Fibroblast of pulmonary artery (primary cell): ENCODE data around the gene TULP4.
A peak's percentile ranks its signal among the peaks of the same experiment; 100 is the strongest.

ENCODE experiments used
- DNase-seq: peaks from one replicate; pipeline ENCODE4 v3.0.0-alpha.2; 2010; ENCODE audit warnings: low read depth
- H3K4me3 ChIP-seq: replicated peaks from 2 replicates; pipeline ENCODE4 v1.5.1; 2011; ENCODE audit warnings: low read depth, mild to moderate bottlenecking, control low read depth, low read length, moderate library complexity
- TF ChIP-seq, protein P1 (sequence below): IDR thresholded peaks from 2 replicates; pipeline ENCODE4 v1.5.1; 2011; ENCODE audit warnings: mild to moderate bottlenecking, control low read depth, low read length, inconsistent platforms; ENCODE audit errors: missing control alignments

TULP4 gene

DNA sequence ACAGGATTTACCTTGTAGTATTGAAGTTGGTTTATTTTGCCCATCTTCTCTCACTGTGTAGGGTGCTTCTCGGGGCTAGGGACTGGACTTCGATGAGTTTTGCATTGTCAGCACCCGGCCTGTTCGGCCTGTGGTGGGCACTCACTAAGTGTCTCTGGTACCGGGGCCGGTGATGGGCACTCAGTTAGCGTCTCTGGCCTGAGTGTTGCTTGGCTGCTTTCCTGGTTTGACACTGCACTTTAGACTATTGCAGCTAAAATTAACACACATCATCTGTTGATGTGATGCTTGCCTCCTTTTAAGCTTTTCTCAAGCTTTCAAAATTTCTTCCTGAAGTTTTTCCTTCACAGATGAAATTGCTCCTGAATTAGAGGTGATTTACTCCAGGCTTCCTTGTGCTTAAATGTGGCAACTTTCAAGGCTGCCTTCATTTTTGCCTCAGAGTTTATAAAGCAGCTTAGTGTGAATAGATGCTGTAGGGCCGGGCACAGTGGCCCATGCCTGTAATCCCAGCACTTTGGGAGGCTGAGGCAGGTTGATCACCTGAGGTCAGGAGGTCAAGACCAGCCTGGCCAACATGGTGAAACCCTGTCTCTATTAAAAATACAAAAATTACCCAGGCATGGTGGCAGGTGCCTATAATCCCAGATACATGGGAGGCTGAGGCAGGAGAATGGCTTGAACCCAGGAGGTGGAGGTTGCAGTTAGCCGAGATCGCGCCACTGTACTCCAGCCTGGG, 41.7 kb upstream of the TULP4 start:
- no peak overlapping the region for H3K4me3 ChIP-seq
- TF ChIP-seq, protein P1, sequence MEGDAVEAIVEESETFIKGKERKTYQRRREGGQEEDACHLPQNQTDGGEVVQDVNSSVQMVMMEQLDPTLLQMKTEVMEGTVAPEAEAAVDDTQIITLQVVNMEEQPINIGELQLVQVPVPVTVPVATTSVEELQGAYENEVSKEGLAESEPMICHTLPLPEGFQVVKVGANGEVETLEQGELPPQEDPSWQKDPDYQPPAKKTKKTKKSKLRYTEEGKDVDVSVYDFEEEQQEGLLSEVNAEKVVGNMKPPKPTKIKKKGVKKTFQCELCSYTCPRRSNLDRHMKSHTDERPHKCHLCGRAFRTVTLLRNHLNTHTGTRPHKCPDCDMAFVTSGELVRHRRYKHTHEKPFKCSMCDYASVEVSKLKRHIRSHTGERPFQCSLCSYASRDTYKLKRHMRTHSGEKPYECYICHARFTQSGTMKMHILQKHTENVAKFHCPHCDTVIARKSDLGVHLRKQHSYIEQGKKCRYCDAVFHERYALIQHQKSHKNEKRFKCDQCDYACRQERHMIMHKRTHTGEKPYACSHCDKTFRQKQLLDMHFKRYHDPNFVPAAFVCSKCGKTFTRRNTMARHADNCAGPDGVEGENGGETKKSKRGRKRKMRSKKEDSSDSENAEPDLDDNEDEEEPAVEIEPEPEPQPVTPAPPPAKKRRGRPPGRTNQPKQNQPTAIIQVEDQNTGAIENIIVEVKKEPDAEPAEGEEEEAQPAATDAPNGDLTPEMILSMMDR: no peak
- no peak for DNase-seq

- no peak for DNase-seq
Observed at GRCh38 chr6:158272324-158272723, 39.9 kb upstream of the TULP4 start.

GRCh38 chr6:158278004-158278403, 34.3 kb upstream of the TULP4 start:
- no peak overlapping the region for H3K4me3 ChIP-seq
- no peak for DNase-seq
- TF ChIP-seq, protein P1: no peak

More at GRCh38 chr6:158272324-158272723, 39.9 kb upstream of the TULP4 start:
- TF ChIP-seq, protein P1: no peak
- H3K4me3 ChIP-seq: no peak overlapping the region

DNA sequence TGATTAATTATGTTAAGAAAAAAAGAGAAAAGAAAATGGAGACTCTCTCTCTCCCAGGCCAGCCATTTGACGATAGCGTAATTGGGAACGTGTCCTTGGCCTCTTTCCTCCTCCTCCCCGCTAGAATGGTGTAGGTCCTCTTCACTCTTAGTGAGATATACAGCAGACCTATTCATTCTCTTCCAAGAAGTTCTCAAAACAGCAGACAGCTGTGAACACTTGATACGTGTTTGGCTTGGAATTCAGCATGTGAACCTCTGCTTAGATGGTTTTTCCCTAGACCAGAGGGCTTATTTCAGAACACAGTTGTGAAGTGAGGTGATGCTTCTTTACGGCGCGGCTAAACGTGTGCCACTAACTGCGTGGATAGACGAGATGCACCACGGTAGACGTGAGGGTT, 32.6 kb upstream of the TULP4 start:
- peak; percentile 76 for DNase-seq
- TF ChIP-seq, protein P1: no peak
- H3K4me3 ChIP-seq: no peak overlapping the region

DNA sequence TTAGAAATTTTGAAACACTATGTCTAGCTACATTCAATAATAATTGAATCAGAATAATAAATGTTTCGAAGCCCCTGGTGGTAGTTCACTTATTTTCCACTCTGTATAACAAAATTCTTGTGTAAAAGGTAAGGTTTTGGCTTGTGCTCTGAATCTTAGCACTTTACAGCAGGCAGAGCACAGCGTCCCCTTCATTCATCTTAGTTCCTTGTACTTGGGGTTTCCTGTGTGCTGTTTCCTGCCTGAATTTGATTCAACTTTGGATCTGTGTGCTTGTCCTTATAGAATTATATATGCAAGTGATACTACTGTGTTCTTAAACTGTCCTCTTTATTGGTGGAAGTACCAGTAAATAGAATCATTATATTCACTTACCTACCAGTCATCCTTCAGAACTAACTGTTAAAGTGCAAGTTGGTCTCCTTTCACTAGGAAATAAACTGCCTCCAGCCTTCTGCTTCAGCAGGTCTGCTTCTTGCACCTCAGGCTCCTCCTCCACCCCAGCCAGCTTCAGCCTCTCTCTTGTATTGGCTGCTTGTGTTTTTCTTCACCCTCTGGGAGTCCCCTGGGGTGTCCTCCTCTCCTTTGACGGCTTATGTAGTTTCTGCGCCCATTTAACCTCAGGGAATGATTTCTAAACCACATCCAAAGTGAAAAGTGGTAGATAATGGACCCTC, 28.8 kb upstream of the TULP4 start:
- no peak overlapping the region for H3K4me3 ChIP-seq
- TF ChIP-seq, protein P1: no peak
- DNase-seq: peak; percentile 56

DNA sequence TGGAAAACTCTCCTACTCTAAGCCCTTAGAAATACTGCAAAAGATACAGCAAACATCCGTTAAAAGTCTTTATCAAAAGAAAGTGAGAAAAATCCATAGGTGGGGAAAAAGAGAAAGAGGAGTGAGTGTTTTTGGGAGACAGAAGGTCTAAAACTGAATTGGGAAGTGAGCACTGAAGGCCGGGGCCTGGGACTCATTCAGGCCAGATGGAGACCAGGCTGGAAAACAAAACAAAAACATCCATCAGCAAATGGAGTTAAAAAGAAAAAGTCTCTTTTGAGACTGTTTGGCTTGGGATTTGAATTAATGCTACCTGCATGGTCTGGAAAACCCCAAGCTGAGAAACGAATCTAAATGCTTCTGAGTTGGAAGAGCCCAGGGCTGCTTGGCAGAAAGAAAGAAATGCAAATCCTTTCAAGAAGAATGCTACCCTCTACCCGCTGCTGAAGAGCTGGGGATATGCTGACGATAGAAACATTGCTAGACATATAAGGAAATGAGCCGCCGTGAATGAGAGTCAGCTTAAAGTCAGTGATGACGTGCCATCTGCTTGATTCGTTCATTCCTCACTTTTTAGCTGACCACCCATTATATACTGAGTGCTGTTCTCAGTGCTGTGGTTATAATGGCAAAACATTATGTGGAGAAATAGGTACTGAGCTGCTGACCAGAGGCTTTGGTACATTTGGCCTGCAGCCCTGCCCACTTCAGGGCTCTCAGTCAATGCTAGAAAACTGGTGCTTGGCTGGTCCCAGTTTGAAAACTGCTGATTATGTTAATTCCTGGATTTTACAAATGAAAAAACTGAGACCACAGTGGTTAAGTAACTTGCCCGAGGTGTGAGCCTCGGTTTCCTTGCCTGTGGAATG, 28.0 kb upstream of the TULP4 start:
- no peak overlapping the region for H3K4me3 ChIP-seq
- TF ChIP-seq, protein P1: no peak
- peak; percentile 87 for DNase-seq
